OCI-LY3 (cell line): ENCODE measurements around the gene HS2ST1.

Experiments used
- H2AFZ ChIP-seq: fragments of 200-600, 300-600 bp; shearing (Covaris generic); 2 replicates; pipeline ENCODE4 v1.6.0; 2014; ENCODE audit warnings: antibody characterized with exemption, low read depth, low read length
- H3K27ac ChIP-seq: fragments of 200-600, 300-600 bp; sonication (generic); 2 replicates; pipeline ENCODE4 v1.5.1; 2014; ENCODE audit warnings: mild to moderate bottlenecking, low read length, moderate library complexity, mixed read lengths
- H3K27me3 ChIP-seq: fragments of 200-600, 300-600 bp; sonication (generic); 2 replicates; pipeline ENCODE4 v1.6.1; 2014; ENCODE audit warnings: low read depth, low read length, mixed read lengths
- H3K36me3 ChIP-seq: fragments of 200-600, 300-600 bp; sonication (generic); replicated peaks from 2 replicates; pipeline ENCODE3; 2014; ENCODE audit warnings: low read depth, low read length, mixed read lengths
- H3K4me1 ChIP-seq: fragments of 300-600, 200-600 bp; sonication (generic); 2 replicates; pipeline ENCODE4 v1.6.1; 2014; ENCODE audit warnings: low read length, mixed read lengths
- H3K4me2 ChIP-seq: fragments of 200-600, 300-600 bp; sonication (generic); 2 replicates; pipeline ENCODE4 v1.6.1; 2014; ENCODE audit warnings: low read length, mixed read lengths
- H3K4me3 ChIP-seq: fragments of 300-600, 200-600 bp; sonication (generic); 2 replicates; pipeline ENCODE4 v1.5.1; 2014; ENCODE audit warnings: antibody characterized with exemption, mild to moderate bottlenecking, low read length, moderate library complexity
- H3K79me2 ChIP-seq: fragments of 300-600, 200-600 bp; shearing (Covaris generic); 2 replicates; pipeline ENCODE4 v1.6.1; 2014; ENCODE audit warnings: mild to moderate bottlenecking, low read length, mixed read lengths
- H3K9ac ChIP-seq: fragments of 300-600, 200-600 bp; shearing (Covaris generic); 2 replicates; pipeline ENCODE4 v1.6.0; 2014; ENCODE audit warnings: mild to moderate bottlenecking, low read length, moderate library complexity
- H3K9me3 ChIP-seq: fragments of 200-600, 300-600 bp; shearing (Covaris generic); 2 replicates; pipeline ENCODE4 v1.6.1; 2014; ENCODE audit warnings: low read length, mixed read lengths; ENCODE audit not compliant: insufficient read depth
- H4K20me1 ChIP-seq: fragments of 200-600, 300-600 bp; sonication (generic); 2 replicates; pipeline ENCODE4 v1.6.1; 2016; ENCODE audit warnings: low read length, mixed read lengths; ENCODE audit not compliant: insufficient read depth
- CTCF ChIP-seq: fragments of 200-600, 300-600 bp; sonication (generic); IDR thresholded peaks from 2 replicates; pipeline ENCODE4 v1.5.1; 2014; ENCODE audit warnings: antibody characterized with exemption, low read length, low read depth
- EZH2phosphoT487 ChIP-seq: fragments of 200-600 bp; shearing (Covaris generic); IDR thresholded peaks from 2 replicates; pipeline ENCODE4 v1.6.1; 2018; ENCODE audit warnings: antibody characterized with exemption, mixed run types, low read depth

HS2ST1 gene

GRCh38 chr1:86939406-86939805, 25.0 kb downstream of the HS2ST1 start:
- H2AFZ ChIP-seq = no peak overlapping the region
- peaks cover 21% of the 10 kb centered on the region for H4K20me1 ChIP-seq
- H3K4me3 ChIP-seq = no peak overlapping the region
- peaks cover 91% of the 10 kb centered on the region for H3K79me2 ChIP-seq
- no peaks in the 10 kb centered on the region for H3K27me3 ChIP-seq
- no peak for TF ChIP-seq EZH2phosphoT487
- no peak for TF ChIP-seq CTCF
- H3K4me2 ChIP-seq = no peak overlapping the region
- H3K36me3 ChIP-seq = no peaks in the 10 kb centered on the region
- no peak overlapping the region for H3K9ac ChIP-seq
- H3K4me1 ChIP-seq = peaks cover 14% of the 10 kb centered on the region
- H3K9me3 ChIP-seq = no peaks in the 10 kb centered on the region
- H3K27ac ChIP-seq = no peak overlapping the region

GRCh38 chr1:86940599-86940998, 26.2 kb downstream of the HS2ST1 start:
- H3K36me3 ChIP-seq = no peaks in the 10 kb centered on the region
- H4K20me1 ChIP-seq = peaks cover 21% of the 10 kb centered on the region
- TF ChIP-seq CTCF = no peak
- TF ChIP-seq EZH2phosphoT487 = no peak
- no peak overlapping the region for H3K27ac ChIP-seq
- peaks cover 93% of the 10 kb centered on the region for H3K79me2 ChIP-seq
- no peaks in the 10 kb centered on the region for H3K9me3 ChIP-seq
- H3K4me3 ChIP-seq = no peak overlapping the region
- no peak overlapping the region for H2AFZ ChIP-seq
- no peak overlapping the region for H3K9ac ChIP-seq
- peaks cover 14% of the 10 kb centered on the region for H3K4me1 ChIP-seq
- no peak overlapping the region for H3K4me2 ChIP-seq
- no peaks in the 10 kb centered on the region for H3K27me3 ChIP-seq

- no peak for TF ChIP-seq CTCF
- no peak for TF ChIP-seq EZH2phosphoT487
- H3K27ac ChIP-seq = no peak overlapping the region
- H2AFZ ChIP-seq = no peak overlapping the region
- no peak overlapping the region for H3K4me3 ChIP-seq
- peaks cover 14% of the 10 kb centered on the region for H3K4me1 ChIP-seq
- H3K4me2 ChIP-seq = no peak overlapping the region
- H3K27me3 ChIP-seq = no peaks in the 10 kb centered on the region
- H3K36me3 ChIP-seq = no peaks in the 10 kb centered on the region
- H3K9ac ChIP-seq = no peak overlapping the region
- peaks cover 24% of the 10 kb centered on the region for H4K20me1 ChIP-seq
- H3K9me3 ChIP-seq = no peaks in the 10 kb centered on the region
- H3K79me2 ChIP-seq = peaks cover 95% of the 10 kb centered on the region
Measured at GRCh38 chr1:86942042-86942441, 27.6 kb downstream of the HS2ST1 start.

GRCh38 chr1:86942743-86943142, 28.3 kb downstream of the HS2ST1 start:
- Histone ChIP-seq H3K36me3 (no peaks in the 10 kb centered on the region), H3K27ac (no peak overlapping the region), H3K4me1 (peaks cover 14% of the 10 kb centered on the region), H2AFZ (no peak overlapping the region), H3K9me3 (no peaks in the 10 kb centered on the region), H3K27me3 (no peaks in the 10 kb centered on the region), H3K9ac (no peak overlapping the region), H3K79me2 (peaks cover 95% of the 10 kb centered on the region), H3K4me3 (no peak overlapping the region), H3K4me2 (no peak overlapping the region), H4K20me1 (peaks cover 24% of the 10 kb centered on the region)
- TF ChIP-seq CTCF = no peak
- TF ChIP-seq EZH2phosphoT487 = no peak
